Ecto neural progenitor cell (in vitro differentiated cells): ENCODE measurements around the gene CSRP1.
"Not testable (repeated sequence)": the region's sequence is repeated elsewhere in the genome, so short reads cannot be mapped to it uniquely, and the experiment has no call there.

Source experiments
- DNase-seq: peaks from one replicate; pipeline ENCODE4 v3.0.0-alpha.2; 2018; ENCODE audit warnings: low spot score

The CSRP1 gene

DNA sequence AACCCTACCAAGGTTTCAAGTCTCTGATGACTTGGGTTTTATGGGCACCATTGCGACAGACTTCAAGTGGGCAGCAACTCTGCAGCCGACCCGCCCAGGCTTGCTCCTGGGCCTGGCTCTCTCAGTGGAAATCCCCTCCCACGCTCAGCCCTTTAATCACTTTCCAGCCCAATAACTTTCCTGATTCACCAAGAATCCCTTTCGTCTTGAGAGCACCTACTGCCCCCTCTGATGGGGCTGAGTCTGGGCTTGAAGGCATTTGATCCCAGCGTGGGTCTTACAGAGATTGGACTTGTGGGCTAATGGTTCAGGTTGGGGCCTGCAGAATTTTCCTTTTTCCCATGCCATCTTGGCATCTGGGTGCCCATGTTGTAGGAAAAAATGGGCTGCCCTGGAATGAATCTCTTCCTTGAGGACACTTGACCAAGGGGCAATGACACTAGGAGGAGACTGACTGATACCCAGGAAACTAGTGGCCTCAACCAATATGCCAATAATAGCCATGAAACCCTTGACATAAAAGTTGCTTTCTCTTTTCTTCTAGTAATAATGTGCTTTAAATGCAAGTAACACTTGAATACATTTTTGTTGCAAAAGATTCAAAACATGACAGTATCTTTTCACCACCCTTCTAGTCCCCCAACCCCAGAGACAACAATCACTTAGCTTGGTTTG, 30.1 kb downstream of the CSRP1 start:
- no peak for DNase-seq

DNA sequence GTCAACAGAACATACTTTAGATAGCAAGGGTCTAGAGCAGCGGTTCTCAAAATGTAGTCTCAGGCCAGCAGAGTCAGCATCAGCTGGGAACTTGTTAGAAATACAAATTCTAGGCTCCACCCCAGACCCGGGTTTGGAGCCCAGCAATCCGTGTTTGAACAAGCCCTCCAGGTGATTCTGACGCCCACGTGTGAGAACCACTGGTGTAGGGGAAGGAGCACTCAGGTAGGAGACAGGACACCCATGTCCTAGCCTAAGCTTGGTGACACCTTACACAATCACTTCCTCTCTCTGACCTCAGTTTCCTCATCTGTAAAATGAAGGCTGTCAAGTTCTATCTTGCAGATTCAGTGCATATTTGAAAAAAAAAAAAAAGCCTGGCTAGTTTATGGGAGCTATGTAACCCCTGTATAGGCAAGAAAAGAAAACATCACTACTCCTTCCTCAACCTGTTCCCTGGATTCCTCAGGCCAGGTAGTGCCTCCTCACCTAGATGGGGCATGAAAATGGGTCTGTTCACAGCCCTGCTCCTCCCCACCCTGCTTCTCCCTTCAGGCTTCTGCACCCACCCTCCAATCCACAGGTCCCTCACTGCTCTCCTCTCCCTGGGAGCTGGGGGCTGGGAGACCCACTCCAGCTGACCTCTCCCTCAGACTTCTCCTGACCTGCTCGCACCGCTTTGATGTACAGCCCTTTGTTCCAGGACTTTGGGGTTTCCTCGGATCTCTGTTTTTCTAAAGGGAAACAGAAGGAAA, 30.8 kb downstream of the CSRP1 start:
- DNase-seq, result no peak

DNA sequence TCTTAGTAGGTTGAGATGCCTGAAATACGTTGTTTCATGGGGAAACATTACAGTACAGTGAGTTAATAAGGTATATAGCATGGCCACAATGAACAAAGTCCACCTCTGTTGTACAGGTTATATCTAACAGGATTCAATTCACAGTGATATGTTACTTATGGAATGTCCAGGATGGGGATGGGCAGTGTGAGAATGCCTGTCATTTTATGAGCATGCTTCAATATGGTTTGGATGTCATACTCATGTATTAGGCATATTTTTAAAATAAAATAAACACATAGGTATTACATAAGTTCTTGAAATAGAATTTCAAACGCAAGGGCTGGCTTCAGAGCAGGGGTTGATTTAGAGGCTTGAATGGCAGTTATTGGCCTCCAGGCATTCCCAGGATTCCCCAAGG, 31.8 kb downstream of the CSRP1 start:
- DNase-seq, result no peak

DNA sequence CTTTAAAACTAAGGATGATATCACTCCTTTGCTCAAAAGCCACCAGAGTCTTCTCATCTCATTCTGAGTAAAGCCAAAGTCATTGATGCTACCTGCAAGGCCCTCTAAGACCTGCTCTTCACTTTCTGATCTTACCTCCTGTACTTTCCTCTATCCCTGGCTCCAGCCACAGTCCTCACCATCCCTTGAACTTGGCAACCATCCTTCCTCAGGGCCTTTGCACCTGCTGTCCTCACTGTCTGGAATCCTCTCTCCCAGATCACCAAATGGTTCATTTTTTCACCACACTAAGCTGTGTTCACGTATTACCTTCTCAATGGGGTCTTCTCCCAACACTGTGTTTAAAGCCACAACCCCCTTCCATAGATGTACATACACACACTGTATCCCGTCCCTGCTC, 33.6 kb downstream of the CSRP1 start:
- no peak for DNase-seq

DNA sequence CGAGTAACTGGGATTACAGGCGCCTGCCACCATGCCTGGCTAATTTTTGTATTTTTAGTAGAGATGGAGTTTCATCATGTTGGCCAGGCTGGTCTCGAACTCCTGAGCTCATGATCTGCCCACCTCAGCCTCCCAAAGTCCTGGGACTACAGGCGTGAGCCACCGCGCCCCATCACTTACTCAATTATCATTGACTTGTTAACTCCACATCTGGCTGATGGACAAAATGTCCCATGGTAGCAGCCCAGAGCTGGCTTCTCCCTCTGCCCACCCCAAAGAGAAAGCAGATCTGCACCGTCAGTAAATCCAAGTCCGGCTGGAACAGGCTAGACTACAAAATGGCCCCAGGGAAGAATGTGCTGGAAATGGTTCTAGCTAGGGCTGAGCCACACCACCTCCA, 34.6 kb downstream of the CSRP1 start:
- DNase-seq, result not testable (repeated sequence)

DNA sequence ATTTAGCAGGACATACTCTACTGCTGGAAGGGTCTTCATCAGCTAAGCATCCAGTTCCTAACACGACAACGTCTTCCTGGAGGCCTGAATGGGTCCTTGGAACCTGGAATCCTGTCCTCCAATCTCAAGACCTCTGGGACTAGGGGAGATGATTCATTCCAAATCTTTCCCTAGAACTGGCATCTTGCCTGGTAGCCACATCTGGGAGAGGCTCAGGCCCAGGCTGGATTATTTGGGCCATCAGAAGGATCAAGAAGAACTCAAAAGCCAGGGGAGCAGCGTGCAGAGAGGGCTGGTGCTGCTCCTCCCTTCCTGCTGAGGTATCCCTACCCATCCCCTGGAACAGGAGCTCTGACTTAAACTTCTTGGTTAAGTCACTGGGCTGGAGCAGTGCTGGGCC, 35.2 kb downstream of the CSRP1 start:
- DNase-seq, result no peak

DNA sequence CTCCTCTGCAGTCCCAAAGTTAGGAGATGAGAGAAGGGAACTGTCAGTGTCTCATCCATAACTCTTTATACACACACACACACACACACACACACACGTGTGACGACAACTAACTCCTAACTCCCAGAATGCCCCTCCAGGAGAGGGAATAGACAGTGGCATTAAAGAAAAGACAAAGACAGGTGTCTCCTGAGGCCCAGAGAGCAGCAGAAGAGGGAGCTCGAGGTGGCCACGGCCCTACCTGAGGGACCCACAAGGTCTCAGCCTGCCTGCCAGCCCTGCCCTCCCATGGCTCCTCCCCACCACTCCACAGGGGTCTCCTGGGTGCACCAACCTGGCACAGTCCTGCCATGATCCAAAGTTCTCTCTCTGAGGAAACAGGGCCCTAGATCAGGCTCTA, 36.3 kb downstream of the CSRP1 start:
- no peak for DNase-seq

DNA sequence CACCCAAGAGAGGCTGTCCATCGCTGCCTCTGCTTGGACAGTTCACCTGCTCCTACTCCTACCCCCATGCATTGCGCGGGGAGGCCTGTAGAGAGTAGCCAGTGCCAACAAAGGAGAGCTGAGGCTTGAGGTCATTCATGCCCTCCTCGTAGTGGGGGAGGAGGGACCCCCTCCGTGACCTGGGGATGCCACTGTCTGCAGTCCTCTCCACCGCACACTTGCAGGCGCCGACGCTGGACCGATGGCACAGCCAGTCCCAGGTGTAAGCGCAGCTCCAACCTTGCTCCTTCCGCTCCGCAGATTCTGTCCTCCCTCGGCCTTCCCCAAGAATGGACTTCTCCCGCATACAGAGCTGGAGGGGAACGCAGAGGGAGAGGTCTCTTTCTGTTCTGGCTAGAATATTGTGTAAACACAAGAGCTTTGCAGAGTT, 37.3 kb downstream of the CSRP1 start:
- no peak for DNase-seq

DNA sequence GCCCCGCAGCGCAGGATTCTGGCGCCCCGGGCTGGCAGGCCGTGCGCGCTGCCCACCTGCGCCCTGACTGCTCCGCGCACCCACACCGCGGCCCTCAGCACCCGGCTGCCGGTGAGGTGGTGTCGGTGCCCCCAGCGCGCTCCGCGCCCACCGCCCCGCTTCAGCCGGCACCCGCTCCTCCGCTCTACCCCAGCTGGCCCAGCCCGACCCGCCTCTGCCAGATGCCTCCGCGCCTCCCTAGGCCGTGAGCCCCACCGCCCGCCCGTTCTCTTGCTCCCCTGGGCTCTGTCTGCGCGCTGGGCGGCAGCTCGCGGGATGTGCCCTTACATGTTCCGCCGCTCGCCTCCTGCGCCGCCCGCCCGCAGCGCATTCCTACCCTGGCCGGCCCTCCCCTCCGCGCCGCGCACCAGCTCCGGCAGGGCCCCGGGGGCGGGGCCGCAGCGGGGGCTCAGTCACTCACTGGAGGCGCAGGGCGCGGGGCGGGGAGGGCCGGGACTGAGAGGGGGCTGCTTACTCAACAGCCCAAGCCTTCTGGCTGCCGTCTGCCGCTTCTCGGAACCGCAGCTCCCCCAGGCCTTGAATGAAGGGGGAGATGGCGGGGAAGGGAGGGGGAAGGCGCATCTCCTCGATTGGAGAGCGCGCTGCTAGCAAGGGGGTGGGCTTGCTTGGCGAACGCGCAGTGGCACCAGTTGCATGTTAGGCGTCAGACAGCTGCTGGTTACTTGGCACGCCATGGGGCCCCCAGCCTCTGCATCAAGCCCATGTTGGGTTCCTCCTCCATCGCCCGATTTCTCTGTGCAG, 37.9 kb downstream of the CSRP1 start, which contains the start of gene PHLDA3:
TSS of gene PHLDA3 (minus strand) at position 345 of the 801 bp plus-strand sequence. CDS start 402 bp downstream, outside the sequence.
- DNase-seq, result peak; percentile 87

DNA sequence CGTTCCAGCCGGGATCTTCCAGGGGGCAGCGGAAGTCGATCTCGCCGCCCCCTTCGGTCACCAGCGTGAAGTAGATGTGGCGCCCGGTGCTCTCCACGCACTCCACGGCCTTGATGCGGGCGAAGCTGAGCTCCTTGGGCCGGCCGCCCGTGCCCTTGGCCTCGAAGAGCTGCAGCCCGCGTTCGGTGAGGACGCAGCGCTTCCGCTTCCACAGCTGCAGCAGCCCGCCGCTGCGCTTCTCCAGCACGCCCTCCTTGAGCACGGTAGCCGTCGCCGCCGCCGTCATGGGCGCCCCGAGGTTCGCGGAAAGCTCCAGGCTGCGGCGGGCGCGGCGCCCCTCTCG, 38.5 kb downstream of the CSRP1 start:
- DNase-seq, result no peak

DNA sequence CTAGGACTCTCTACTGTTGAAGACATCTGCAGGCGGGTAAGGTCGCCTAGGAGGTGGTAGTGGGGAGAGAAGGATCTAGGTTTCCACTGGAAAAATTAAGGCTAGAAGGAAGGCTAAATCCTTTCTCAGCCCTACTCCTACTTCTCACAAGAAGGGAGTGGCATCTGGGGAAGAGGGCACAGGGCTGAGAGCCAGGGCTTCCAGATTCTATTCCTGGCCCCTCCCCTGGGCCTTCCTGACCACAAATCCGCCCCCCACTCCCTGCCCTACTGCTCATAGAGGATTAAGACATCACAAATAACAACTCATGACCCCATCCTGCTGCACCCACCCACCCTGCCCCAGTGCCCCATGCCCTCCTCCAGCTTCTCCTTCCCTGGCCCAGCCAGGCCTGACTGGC, 40.4 kb downstream of the CSRP1 start:
- DNase-seq, result no peak

DNA sequence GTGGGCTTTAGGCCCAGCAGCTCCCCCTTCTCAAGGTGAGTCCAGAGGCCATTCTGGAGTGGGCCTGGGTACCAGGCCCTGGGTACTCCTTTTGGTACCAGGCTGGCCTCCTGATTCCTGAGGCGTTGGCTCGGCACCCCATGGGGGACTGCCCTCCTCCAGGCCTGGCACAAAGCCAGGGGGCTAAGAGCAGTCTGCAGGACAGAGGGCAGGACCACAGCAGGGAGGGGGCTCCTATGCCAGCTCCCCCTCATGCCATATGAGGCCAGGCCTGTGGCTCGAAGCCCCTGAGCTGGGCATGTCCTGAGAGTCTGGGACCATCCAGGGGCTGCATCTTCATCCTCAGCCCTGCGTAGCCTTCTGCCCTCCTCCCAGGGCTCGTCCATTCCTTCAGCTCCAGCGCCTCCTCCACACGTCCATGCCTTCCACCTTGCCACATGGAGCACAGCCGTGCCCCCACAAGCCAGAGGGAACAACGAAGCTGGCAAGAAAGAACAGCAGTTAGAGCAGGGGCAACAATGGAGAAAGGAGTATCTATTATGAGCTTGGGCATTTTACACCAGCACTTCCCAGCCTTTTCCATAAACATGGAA, 41.1 kb downstream of the CSRP1 start:
- no peak for DNase-seq

DNA sequence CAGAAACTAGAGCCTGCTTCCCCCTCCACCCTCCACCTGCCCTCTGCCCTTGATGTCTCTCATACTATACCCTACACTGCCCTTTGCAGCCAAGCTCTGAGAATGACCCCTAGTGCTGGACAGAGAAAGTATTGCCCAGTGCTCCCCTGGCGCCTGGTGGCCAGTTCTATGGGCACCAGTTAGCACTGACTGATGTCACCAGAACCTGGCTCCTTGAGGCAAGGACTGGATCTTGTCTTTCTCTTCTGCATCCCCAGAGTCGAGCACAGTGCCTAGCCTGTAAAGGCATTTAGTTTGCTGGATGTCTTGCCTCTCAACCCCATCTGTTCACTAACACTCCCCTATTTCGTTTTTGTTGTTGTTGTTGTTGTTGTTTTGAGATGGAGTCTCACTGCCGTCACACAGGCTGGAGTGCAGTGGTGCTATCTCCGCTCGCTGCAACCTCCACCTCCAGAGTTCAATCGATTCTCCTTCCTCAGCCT, 43.8 kb downstream of the CSRP1 start:
- no peak for DNase-seq

DNA sequence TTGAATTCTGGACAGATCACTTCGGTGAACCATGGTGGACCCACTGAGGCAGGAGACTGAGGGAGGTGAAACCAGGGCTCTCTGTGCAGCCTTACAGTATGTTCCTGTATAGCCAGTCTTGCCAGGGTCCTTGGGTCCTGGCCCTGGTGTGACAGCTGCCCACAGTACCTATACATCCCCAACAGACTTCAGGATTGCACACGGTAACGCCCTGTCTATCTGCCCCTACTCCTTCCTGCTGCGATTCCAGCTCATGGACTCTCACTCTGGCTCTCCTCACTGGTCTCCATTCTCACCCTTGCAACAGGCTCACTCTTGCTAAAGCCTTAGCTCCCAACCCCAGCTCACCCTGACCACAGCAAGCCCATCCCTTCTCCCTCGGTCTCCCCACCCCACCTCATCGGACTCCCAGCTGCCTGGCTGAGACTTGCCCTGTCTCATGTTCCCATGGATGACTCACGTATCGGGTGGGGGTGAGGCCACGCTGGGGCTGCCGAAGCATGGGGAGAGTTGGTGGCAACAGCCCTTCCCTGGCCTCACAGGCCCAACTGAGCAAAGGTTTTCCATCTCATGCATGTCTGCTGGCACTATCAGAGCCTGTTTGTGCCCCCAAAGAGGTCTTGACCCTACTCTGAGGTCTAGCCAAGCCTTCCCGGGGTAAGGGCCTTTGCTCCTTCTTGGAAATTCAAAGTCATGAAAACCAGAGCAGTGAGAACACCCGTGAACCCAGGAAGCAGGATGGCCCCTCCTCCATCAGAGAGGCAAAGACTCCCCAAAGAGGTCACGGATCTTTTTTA, 45.1 kb downstream of the CSRP1 start:
- no peak for DNase-seq

DNA sequence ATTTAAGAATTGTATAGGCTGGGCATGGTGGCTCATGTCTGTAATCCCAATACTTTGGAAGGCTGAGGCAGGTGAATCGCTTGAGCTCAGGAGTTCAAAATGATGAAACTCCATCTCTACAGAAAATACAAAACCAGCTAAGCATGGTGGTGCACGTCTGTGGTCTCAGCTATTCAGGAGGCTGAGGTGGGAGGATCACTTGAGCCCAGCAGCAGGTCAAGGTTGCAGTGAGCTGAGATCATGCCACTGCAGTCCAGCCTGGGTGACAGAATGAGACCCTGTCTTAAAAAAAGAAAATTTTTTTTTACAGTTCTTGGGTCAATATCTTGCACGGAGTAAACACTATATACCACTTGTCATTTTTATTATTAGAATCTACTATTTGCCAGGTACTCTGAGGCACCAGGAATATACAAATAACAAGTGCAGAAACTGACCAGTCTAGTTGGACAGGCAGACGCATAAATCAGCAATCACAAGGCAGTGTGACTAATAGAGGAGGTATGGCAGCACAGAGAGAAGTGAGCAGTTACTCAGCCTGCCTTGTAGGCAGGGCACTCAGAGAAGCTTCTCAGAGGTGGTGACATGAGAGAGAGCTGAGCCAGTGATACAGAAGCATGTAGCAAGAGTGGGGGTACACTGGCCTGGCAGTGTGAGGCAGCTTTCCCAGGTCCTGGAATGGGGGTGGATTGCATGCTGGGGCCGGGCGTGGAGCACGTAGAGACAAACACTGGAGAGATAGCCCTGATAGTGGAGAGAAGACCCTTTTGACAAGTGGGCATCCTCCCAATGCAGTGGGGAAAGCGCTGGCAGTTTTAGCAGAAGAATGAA, 45.9 kb downstream of the CSRP1 start:
- no peak for DNase-seq

DNA sequence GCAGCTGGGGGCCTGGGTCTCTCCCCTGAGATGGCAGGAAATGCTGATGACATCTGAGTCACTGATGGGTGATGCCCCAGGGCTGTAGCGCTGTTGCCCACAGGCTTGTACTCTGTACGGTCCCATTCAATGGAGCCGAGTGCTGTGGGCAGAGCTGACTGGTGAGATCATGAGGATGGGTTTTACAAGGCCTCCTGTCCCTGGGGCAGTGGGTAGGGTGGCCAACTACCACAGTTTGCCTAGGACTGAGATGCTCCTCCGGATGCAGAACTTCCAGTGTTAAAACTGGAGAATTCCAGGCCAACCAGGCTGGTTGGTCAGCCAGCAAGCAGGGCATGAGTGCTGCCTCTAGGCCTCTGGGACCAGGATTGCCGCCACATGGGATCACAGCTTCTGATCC, 47.1 kb downstream of the CSRP1 start:
- no peak for DNase-seq

DNA sequence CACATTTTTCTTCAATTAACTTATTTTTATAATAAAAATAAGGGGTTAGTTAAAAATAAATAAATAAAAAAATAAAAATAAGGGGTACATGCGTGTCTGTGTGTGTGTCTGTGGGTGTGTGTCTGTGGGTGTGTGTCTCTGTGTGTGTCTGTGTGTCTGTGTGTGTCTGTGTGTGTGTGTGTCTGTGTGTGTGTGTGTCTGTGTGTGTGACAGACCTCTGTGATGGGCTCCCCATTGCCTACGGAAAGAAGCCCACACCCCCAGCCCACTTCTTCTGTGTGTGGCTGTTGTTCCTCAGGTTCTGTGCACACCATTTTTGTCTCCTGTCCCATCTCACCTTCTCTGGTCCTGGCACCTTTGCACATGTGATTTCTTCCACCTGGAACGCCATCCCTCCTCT, 47.9 kb downstream of the CSRP1 start:
- DNase-seq, result no peak

DNA sequence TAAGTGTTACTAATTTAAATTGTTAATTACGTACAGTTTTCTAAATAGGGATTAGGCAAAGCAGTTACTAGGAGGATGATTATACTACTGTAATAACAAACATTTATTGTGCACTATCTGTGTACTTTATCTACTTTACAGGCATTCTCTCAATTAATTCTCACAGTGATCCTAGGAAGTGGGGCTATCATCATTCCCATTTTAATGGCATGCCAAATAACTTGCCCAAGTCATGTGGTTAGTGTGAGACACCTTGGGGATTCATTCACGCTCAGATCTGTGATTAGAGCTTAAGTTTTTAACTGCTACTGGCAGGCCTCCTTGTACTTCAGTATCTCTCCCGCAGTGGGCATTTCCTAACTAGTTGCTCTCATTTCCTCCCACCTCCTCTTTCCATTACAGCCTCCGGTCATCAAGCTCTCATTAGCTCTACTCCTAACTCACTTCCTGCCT, 49.4 kb downstream of the CSRP1 start:
- no peak for DNase-seq

DNA sequence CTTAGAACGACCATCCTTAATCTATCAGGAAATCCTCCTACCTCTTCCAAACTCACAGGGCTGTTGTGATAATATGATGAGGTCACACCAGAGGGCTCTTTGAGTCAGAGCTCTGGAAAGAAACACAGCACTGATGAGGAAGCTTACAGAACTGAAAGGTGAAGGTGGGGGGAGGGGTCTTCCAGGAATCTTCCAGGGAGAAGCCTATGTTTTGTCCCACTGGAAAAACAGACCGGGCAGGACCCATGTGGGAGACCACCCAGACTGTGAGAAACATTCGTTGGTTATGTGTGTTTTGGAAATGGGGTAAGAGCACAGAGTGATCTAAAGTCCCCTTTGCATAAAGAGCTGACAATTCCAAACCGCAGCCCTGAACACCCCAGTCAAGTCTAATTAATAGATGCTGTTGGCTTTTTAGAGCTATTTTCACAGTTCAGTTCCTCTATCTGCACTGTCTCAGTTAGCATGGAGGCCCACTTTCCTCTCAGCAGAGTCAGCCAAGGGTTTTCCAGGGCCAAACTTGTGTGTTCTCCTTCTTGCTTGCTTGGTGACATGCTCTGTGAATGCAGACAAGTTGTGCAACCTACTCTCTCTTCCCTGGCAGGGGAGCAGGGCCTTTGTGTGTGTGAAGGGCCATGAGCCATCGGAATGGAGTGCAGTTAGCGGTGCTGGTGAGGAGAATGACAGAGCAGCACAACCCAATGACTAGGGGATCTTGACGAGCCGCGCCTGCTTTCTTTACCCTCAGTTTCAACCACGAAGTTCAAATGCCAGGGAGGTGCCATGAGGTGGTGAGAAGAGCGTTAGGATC, 50.2 kb downstream of the CSRP1 start:
- DNase-seq, result no peak

DNA sequence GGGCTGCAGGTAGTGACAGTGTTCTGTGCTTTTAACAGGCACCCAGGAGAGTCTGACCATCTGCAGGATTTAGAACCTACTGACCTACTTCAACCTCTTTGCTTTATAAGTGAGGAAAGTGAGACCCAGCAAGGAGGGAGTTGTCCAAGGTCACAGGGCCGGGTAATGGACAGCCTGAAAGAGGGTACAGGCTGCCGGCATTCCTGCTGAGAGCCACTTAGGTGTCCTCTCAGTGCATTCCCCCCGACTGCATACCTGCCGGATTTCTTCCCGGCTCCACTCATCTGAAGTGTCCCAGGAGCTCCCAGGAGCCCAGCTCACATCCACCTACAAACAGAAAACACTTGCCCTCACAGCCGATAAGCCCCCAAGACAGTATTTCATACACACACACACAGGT, 51.8 kb downstream of the CSRP1 start:
- DNase-seq, result no peak
